OCI-LY1 (cell line): ENCODE results near the gene KCNMB1.

ENCODE experiments used
- EZH2 ChIP-seq: fragments of 200-600 bp; sonication (generic), shearing (Covaris generic); IDR thresholded peaks from 2 replicates; pipeline ENCODE4 v1.8.0; 2017; ENCODE audit warnings: borderline replicate concordance, mixed run types, mild to moderate bottlenecking, antibody characterized with exemption, low read length, moderate library complexity, mixed read lengths
- TF ChIP-seq, protein P1 (sequence below): fragments of 200-600 bp; sonication (generic), shearing (Covaris generic); IDR thresholded peaks from 2 replicates; pipeline ENCODE4 v1.5.1; 2017; ENCODE audit warnings: mild to moderate bottlenecking, antibody characterized with exemption, low read length, moderate library complexity, mixed read lengths

DNA sequence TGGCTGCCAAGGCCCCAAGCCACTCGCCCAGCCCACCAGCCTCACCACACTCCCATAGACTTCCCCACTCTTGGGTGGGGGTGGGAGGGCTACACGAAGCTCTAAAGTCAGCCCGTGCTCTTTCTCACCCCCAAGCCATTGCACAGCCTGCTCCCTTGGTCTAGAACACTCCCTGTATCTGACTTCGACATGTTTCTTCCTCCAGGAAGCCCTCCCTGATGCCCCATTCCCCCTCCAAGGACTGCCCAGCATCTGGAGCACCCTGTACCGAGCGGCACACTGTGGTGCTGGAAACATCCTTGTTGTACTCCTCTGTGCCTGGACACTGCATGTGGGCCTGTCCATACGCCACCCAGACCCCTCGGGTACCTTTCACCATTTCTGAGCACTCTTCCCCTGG is 49.4 kb upstream of the KCNMB1 start:
- TF ChIP-seq, protein P1, sequence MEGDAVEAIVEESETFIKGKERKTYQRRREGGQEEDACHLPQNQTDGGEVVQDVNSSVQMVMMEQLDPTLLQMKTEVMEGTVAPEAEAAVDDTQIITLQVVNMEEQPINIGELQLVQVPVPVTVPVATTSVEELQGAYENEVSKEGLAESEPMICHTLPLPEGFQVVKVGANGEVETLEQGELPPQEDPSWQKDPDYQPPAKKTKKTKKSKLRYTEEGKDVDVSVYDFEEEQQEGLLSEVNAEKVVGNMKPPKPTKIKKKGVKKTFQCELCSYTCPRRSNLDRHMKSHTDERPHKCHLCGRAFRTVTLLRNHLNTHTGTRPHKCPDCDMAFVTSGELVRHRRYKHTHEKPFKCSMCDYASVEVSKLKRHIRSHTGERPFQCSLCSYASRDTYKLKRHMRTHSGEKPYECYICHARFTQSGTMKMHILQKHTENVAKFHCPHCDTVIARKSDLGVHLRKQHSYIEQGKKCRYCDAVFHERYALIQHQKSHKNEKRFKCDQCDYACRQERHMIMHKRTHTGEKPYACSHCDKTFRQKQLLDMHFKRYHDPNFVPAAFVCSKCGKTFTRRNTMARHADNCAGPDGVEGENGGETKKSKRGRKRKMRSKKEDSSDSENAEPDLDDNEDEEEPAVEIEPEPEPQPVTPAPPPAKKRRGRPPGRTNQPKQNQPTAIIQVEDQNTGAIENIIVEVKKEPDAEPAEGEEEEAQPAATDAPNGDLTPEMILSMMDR, result no peak
- no peak for TF ChIP-seq EZH2
